ENCODE results near the gene NUDT1. TPM values are rescaled to one million over a fixed set of nuclear protein-coding genes. Genes with fewer than 3 reads are reported as not detected.

The NUDT1 gene
- total RNA-seq (2014; rRNA removed; shearing (Covaris generic)), result 45.4 and 48.7 TPM in 2 replicates
- 39.9 and 62.9 TPM in 2 replicates for polyA plus RNA-seq (2015; cell fraction: cytosol; rRNA removed)
- 57.5 and 67.0 TPM in 2 replicates for polyA plus RNA-seq (2015; cell fraction: nucleus; rRNA removed)

DNA sequence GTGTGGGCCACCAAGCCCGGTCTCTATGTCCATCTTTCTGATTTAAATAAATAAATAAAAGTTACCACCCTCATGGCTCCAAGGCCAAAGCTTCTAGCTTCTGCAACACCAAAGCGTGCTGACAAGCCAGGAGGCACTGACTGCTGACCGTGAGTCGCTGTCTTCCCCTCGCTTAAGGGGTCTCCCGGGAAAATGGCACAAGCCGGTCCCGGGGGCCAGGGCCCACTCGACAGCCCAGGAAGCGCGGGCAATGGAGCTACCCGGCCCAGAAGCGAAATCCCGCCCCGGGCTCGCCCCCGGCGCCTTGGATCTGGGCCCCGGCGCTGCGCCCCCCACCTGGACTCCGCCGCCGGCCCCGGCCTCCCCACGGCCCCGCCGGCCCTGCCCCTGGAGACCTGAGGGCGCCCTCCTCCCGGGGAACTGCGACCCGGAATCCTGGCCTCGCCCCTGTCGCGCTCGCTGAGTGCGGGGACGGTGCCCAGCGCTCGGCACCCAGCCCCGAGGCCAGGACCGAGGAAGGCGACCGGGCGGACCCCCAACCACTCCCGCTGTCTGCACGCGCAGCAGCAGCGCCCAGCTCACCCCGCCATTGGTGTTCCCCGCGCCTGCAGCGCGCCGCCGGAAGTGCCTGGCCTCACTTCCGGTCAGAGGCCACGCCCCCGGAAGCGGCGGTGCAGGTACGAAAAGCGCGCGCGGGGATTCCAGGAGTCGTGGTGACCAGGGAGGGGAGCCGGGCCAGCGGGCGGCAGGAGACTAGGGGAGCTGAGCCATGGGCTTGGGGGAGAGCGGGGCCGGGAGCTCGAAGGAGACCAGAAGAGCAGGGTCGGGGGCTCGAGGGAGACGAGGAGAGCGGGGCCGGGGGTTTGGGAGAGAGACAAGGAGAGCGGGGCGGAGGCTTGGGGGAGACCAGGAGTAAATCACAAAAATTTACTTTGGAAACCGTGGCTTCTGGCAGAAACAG lies at the start of gene NUDT1, which contains the start of gene MRM2:
TSS of gene NUDT1 (plus strand) at position 647 of the 961 bp plus-strand sequence. CDS start 2,349 bp downstream, outside the sequence.
TSS of gene MRM2 (minus strand) at position 626 of the 961 bp plus-strand sequence. CDS start at position 590, 36 bp downstream.
- in situ Hi-C loops (cut with HindIII; ENCODE audit: low pct_unique_long_range_greater_than_20kb, low sequenced_read_pairs), result no loop called here
- DNase-seq (ENCODE audit: low read depth, low spot score), result peak; percentile 85

DNA sequence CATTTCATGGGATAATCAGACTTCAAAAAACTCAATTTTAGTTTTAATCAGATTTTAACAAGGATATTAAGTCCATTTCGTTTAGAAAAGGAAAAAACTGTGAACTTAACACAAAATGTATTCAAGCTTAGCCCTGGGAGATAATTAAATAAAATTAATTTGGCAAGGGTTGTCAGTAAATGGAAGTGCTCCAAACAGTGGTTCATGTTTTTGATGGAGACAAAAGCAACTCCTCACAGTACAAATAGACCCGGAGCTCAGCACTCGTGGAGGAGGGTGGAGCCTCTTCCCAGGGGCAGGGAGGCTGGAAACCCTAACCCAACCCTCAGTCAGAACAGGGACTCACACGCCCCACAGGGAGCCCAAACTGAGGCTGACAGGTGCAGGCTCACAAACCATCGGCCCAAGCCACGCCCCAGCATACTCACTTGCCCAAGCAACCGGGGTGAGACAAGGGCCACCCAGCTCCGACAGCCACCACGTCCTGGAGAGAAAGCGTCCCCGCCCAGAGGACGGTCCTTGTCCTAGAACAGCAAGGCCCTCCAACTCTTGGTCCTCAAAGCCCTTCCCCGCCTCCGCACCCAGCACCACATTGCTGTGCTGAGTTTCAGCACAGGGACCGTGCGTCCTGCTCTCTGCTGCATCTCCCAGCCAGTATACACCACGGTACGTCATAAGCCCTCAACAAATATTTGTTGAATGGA lies 49.0 kb upstream of the NUDT1 start:
- DNase-seq (ENCODE audit: low read depth, low spot score), result no peak
- in situ Hi-C loops (cut with HindIII; ENCODE audit: low pct_unique_long_range_greater_than_20kb, low sequenced_read_pairs), result no loop called here

DNA sequence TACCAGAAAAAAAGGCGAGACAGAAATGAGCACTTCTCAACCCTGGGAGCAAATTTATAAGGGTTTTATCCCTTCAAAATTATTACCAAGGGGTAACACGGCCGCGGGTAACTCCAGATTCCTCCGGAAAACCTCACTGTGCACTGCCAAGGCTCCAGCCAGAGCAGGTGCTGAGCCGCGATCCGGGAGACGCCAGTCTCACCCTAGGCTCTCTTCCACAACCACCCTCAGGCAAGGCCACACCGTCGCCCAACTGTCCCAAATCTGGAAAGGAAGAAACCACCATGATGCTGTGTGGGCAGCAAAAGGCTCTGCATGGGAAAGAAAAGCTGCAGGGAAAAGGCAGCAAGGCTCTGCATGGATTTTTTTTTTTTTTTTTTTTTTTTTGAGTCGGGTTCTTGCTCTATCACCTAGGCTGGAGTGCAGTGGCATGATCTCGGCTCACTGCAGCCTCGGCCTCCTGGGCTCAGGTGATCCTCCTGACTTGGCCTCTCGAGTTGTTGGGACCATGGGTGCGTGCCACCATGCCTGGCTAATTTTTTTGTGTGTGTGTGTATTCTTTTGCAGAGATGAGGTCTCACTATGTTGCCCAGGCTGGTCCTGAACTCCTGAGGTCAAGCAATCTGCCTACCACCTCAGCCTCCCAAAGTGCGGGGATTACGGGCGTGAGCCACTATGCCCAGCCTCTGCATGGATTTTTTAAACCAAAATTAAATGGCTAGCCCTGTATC lies 48.3 kb upstream of the NUDT1 start:
- in situ Hi-C loops (cut with HindIII; ENCODE audit: low pct_unique_long_range_greater_than_20kb, low sequenced_read_pairs), result no loop called here
- DNase-seq (ENCODE audit: low read depth, low spot score), result no peak

DNA sequence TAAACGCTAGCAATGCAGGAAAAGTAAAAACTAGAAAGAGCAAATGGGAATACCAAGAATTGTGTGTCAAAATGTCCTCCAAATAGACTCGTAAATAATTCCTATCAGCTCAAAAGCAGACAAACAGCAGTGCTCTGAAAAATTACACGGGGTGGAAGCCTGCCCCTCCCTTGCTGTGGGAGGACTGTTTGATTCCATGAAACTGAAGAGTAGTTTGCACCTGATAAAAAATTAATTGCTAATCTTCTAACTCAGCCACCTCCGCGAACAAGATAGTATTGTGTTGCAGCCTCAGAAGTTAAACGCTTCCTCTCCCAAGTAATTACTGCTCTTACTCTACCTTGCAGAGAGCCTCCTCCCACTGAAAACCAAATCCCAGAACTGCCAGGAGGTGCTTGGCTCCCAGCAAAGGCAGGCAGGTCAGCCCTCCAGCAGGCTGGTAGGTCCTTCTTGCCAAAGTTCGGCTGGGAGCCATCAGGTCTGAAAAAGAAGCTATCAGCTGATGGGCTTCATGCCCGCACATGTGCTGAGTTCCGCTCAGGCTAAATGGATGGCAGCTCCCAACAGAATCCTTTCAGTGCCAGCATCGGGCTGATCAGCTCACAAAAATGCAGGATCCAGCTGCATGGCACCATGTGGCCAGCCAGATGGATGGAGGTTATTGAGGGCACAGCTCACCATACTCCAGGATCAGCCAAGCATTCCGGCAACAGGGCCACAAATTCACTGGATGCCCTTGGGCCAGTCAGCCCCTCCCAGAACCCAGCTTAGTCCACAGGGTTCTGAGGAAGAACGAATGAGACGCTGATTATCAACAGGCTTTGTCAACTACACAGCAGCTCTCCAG lies 46.4 kb upstream of the NUDT1 start:
- in situ Hi-C loops (cut with HindIII; ENCODE audit: low pct_unique_long_range_greater_than_20kb, low sequenced_read_pairs), result no loop called here
- DNase-seq (ENCODE audit: low read depth, low spot score), result no peak

DNA sequence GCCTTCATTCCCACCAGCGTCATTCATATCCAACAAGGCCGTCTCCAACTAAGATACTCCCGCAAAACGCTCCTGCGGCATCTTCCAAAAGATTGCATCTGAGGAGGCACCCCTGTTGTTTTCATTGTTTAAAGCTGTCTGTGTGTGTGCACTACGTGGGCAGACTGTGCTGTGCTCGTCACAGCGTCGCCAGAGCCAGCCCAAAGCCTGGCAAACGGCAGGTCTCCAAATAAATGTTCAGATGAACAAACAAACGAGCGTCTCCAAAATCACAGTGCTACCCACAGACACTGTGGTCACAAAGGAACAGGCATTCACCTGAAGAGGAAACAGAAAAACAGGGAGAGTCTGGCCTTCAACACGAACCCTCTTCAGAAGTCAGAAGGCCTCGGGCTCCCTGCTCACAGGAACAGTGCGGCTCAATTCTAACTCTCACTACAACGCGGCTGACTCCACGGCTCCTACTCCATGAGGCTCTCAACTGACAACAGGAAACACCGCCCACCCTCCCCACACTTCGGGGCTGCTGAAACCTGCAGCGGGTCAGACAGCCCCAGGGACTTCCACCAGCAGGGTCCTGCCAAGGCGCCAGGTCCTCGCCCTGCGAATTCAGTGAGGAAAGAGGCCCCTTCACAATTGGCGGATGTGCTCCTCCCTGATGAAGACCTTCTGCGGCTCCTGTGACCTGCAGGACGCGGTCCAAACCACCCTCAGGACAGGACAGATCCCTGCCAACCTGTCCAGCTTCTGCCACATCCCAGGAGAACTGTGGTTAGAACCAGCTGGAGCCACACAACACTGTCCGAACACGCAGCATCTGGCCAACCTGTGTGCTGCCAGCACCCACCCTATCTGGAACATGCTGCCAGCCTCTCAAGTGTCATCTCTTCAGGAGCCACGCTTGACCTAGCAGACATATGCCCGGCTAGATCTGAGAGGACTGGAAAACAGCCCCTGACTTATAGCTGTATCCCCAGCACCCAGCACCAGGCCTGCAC lies 45.3 kb upstream of the NUDT1 start:
- in situ Hi-C loops (cut with HindIII; ENCODE audit: low pct_unique_long_range_greater_than_20kb, low sequenced_read_pairs), result no loop called here
- no peak for DNase-seq (ENCODE audit: low read depth, low spot score)

DNA sequence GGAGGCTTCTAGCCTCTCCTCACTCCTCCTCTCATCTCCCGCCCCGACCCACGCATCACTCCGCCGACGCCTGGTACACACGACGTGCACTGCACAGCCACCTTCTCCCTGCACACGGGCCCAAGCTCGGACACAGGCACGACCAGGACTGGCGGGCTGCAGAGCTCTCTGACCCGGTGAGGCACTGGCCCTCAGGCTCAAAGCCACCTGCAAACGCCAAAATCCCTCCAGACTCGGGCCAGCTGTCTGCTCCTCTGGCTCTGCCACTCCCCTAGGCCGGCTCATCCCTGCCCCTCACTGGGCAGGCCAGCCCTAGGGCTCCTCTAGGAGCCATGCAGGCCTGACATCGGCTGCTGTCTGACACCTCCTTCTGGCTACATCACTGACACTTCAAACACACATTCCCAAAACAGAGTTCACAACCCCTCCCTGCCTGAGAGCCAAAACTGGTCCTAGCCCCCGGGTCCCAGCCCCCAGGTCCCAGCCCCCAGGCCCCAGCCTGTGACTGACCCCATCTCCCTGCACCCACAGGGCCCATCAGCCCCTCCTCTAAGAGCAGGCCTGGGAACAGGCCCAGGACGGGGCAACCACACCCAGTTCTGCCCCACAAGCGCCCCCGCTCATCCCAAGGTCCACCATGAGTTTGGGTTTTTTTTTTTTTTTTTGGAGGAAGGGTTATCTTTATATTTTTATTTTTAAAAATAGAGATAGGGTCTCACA lies 44.4 kb upstream of the NUDT1 start:
- DNase-seq (ENCODE audit: low read depth, low spot score), result no peak
- in situ Hi-C loops (cut with HindIII; ENCODE audit: low pct_unique_long_range_greater_than_20kb, low sequenced_read_pairs), result no loop called here

DNA sequence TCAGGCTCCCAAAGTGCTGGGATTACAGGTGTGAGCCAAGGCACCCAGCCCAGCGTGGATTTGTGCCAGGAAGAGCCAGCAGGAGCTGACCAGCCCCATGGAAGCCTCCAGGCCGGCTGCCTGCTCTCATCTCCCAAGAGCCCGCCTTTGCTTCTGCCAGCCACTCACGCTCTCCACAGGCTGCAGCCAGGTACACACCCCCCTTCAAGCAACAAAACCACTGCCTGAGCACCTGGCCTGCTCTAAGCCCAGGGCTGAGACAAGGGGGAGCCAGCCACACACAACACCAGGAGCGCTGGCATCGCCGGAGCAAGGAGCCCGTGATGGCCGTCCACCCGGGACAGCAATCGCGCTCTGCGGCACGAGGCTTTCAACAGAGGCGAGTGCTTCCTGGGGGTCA lies 43.8 kb upstream of the NUDT1 start:
- in situ Hi-C loops (cut with HindIII; ENCODE audit: low pct_unique_long_range_greater_than_20kb, low sequenced_read_pairs), result no loop called here
- DNase-seq (ENCODE audit: low read depth, low spot score), result no peak

DNA sequence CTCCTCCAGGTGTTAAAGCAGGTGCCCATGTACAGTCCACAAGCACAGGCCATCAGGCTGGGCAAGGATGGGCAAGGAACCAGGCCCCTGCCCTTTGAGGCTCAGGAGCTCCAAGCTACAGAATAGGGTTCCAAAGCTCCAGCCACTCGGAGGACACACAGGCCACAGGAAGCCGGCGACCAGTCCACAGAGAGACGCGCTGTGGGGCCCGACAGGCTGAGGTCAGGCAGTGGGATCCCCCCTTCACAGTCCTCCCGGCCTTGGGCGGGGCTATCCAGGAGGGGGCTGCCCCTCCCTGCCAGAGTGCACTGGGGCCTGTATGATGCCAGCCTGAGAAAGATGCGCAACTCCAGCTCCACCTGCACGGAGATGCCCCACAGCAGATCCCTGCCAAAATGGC lies 43.3 kb upstream of the NUDT1 start:
- in situ Hi-C loops (cut with HindIII; ENCODE audit: low pct_unique_long_range_greater_than_20kb, low sequenced_read_pairs), result no loop called here
- DNase-seq (ENCODE audit: low read depth, low spot score), result no peak

DNA sequence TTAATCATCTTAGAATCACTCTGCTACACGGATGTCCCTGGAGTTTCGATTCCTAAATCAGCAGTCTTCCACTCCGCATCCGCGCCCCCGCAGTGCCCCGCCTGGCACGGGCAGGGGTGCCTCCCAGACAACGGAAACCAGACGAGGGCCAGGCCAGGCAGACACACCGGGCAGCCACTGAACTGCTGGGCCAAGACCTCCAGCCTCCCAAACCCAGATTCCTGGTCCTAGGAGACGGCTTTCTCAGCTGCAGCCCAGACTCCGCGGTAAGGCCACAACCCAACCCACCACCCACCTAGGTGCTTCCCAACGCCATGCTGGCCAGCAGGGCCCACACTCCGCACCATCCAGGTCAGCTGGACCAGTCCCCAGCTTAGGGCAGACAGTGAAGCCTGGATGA lies 42.5 kb upstream of the NUDT1 start:
- no peak for DNase-seq (ENCODE audit: low read depth, low spot score)
- in situ Hi-C loops (cut with HindIII; ENCODE audit: low pct_unique_long_range_greater_than_20kb, low sequenced_read_pairs), result no loop called here

DNA sequence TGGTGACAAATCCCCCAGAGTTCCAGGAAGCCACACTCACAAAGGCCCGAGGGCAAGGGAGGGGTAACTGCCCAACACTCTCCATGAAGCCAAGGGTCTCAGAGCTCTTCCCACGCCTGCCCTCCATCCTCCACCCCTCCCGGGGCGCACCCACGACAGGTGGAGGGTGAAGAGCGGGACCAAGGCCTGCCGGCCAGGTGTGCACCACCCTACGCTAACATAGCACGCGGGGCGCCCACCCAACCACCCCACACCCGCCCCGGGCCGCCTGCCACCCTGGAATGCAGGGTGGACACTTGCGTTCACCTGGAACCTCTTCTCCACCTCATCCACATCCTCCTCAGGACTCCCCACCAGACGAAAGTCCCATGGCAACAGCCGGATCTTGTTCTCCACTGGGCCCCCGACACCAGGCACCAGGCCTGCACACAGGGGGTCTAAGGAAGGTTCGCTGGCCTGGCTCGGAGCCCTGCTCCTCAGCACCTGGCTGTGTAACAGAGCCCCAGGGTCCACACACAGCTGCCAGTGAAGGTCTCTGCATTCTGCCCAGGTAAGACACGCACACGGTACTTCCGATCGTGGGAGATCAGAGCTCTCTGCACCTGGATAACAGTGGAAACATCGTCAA lies 42.0 kb upstream of the NUDT1 start:
- DNase-seq (ENCODE audit: low read depth, low spot score), result no peak
- in situ Hi-C loops (cut with HindIII; ENCODE audit: low pct_unique_long_range_greater_than_20kb, low sequenced_read_pairs), result no loop called here

DNA sequence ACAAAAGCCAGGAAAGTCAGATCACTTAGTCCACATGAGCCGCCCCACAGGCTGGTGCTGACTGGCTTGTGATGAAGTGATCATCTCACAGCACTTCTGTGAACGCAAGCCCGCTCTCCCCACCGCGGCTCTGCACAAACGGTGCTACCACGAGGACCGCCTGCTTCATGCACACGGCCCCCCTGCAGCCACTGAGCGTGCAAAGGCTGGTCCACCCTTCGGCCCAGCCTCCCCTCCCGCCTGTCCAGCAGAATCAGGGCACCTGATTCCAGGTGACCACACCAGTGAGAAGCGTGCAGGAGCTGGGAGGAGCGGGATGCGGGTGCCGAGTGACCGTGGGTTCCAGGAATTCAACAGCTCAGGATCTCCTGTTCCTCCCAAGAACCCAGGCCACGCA lies 41.4 kb upstream of the NUDT1 start:
- DNase-seq (ENCODE audit: low read depth, low spot score), result no peak
- in situ Hi-C loops (cut with HindIII; ENCODE audit: low pct_unique_long_range_greater_than_20kb, low sequenced_read_pairs), result no loop called here

DNA sequence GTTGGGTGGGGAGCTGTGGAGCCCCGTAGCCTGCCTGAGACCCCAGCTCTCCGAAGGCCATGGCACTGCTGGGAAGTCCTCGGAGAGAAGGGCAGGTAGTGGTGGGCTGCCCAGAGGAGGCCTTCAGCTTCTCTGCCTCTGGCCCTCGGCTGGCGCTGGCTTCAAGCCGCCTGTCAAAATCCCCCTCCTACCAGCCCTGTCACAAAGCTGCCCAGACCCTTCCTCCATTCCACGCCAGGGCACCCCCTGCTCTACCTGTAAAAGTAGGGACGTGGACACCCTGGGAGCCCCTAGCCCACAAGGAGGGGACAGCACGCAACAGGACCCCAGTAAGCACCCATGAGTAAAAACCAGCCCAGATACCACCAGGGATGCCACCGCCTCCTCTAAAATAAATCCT lies 40.9 kb upstream of the NUDT1 start:
- DNase-seq (ENCODE audit: low read depth, low spot score), result no peak
- in situ Hi-C loops (cut with HindIII; ENCODE audit: low pct_unique_long_range_greater_than_20kb, low sequenced_read_pairs), result no loop called here

DNA sequence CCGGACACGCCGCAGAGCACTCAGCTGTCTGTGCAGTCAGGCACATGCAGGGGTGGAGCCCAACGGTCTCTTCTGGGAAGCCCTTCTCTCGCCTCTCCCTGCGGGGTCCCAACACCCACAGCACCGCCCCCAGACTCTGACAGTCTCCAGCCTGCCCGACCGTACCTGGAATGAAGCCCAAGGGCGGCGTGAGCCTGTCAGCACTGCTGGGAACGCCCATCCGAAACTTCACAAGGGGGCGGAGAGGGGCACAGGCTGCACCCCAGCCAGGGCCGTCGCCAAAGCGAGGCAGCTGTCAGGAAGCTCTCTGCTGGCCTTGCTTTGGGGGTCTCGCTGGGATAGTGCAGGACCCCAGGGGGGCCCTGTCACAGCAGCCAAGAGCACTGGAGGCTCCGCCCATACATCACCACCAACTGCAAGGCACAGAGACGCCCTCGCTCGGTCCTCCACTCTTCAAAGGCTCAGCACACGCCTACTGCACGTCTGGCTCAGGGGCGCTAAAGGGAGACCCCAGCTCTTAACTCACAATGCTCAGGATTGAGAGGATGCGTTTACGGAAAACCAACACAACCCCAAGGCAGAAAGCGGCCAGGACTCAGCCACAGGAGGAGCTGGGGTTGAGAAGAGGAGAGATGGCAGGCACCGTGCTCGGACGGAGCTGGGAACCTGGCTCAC lies 40.2 kb upstream of the NUDT1 start:
- in situ Hi-C loops (cut with HindIII; ENCODE audit: low pct_unique_long_range_greater_than_20kb, low sequenced_read_pairs), result no loop called here
- no peak for DNase-seq (ENCODE audit: low read depth, low spot score)

DNA sequence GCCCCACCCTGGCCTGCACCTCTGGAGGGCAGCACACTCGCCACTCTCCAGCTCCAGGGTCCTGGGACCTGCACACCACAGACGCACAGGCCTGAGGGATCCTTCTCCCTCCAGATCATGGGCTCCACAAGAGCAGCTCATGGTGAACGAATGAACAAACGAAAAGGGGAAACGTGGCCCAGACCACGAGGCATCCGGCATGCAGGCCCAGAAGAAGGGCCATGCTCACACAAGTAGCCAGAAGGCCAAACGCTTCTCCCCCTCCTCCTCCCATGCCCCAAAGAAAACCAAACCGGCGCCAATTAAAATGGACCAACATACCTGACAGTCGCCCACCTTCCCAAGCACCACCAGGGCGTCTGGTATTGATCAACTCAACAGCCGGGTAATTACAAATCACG lies 39.7 kb upstream of the NUDT1 start:
- no peak for DNase-seq (ENCODE audit: low read depth, low spot score)
- in situ Hi-C loops (cut with HindIII; ENCODE audit: low pct_unique_long_range_greater_than_20kb, low sequenced_read_pairs), result no loop called here
